ENCODE measurements around the gene STYX. TPM values are rescaled to one million over a fixed set of nuclear protein-coding genes. Genes with fewer than 3 reads are reported as not detected.
A peak's percentile ranks its signal among the peaks of the same experiment; 100 is the strongest.

The STYX gene, protein sequence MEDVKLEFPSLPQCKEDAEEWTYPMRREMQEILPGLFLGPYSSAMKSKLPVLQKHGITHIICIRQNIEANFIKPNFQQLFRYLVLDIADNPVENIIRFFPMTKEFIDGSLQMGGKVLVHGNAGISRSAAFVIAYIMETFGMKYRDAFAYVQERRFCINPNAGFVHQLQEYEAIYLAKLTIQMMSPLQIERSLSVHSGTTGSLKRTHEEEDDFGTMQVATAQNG
- 10 to 100 TPM; 15.6 to 17.1 (median 16.9) TPM for polyA plus RNA-seq (ENCODE audit: insufficient read length in 3 of 3)

DNA sequence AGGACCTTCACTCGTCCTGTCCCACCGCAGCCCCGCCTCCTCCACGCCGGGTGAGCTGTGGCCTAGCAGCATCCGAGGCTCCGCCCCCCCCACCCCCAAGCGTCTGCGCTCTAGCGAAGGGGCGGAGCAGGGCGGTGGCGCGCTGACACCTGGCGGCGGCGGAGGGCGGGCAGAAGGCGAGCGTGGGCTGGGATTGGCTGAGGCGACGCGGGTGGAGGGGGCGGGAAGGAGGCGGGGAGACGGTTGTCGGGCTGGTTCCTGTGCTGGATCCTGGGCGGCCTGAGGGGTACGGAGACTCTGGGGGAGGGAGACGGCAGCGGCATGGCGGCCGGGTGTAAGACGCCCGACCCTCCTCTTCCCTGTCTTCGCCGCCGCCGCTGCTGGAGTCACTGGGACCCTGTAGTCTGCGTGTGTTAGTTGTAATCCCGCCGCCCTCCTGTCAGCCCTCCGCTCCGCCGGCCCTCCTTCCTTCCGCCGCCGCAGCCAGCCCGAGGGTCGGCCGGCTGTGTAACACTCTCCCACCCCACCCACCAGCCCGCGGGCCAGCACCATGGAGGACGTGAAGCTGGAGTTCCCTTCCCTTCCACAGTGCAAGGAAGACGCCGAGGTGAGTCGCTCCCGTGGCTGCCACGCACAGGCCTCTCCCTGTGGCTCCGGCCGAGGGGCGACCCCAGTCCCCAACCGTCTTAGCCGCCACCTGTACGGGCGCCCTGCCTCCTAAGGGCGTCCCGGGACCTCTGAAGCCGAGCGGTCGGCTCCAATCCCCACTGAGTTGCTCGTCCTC, at the start of gene STYX:
TSS of gene STYX (plus strand) at position 242 of the 784 bp plus-strand sequence. CDS start at position 551, 309 bp downstream.
- DNase-seq (ENCODE audit: low read depth in 3 of 3, low spot score in 2 of 3), result peak; percentile 93 to 96 (median 94)

DNA sequence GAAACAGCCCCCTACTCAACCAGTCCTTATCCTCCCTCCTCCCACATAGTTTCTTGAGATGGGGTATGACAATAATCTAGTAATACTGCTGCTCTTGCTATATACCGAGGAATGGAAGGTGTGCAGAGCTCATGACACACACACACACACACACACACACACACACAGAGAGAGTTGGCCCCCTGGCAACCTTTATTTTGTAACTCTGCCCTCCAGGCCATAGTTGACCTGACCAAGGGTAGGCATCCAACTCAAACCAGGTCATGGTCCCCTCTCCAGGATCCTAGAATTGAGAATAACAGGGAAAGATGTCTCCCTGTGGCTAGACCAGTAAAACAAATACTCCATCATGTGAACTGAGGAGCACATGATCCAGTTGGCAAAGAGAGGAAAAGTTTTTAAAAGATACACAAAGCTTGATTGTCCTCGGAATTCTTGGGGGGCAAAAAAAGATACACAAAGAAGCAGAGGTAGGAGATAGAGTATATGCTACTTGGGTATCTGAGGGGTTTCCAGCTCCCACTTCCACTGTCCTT, 45.9 kb upstream of the STYX start:
- DNase-seq (ENCODE audit: low read depth in 3 of 3, low spot score in 2 of 3), result no peak

DNA sequence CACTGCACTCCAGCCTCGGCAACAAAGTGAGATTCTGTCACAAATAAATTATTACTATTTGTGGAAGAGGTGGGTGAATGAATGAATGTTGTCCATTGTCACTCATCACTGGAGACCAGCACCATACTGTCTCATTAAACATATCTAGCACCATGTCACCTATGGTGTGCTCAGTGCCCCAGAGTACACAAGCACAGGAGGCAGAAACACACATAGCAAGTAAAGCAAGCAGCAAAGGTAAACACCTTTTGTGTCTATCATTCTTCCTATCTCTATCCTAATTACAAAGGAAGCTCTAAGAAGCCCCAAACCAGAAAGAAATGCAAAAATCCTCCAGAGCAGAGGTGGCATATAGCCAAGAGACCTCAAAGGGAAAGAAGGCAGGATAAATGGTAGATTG, 43.8 kb upstream of the STYX start:
- no peak for DNase-seq (ENCODE audit: low read depth in 3 of 3, low spot score in 2 of 3)

DNA sequence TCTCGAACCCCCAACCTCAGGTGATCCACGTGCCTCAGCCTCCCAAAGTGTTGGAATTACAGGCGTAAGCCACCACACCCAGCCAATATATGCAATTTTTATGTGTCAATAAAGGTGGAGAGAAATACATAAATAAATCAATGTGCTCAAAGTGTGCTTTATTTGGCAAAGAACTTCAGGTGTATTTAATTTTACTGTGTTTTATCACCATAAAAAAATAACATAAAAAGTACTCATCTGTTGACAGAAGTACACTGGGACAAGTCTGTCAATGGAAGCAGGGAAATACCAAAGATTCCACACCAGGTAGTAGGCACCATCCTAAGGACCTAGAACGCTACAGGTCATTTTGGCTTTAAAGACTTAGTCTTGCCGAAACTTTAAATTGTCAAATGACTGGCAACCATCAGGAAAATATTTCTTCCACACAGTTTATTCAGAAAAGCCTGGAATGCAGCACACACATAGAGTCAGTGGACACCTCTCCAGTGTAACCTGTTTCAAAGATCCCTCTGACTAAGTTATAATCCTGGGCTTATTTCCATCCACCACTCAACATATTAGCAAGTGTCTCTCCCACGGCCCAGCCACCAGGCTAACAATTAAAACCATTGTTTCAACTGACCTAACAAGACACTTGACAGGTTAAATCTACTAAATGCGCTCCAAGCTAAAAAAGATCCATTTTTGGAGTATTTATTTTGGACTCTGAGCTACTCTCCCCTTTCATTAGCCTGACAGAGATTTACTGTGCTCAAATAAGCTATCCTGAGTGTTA, 38.8 kb upstream of the STYX start:
- DNase-seq (ENCODE audit: low read depth in 3 of 3, low spot score in 2 of 3), result no peak

DNA sequence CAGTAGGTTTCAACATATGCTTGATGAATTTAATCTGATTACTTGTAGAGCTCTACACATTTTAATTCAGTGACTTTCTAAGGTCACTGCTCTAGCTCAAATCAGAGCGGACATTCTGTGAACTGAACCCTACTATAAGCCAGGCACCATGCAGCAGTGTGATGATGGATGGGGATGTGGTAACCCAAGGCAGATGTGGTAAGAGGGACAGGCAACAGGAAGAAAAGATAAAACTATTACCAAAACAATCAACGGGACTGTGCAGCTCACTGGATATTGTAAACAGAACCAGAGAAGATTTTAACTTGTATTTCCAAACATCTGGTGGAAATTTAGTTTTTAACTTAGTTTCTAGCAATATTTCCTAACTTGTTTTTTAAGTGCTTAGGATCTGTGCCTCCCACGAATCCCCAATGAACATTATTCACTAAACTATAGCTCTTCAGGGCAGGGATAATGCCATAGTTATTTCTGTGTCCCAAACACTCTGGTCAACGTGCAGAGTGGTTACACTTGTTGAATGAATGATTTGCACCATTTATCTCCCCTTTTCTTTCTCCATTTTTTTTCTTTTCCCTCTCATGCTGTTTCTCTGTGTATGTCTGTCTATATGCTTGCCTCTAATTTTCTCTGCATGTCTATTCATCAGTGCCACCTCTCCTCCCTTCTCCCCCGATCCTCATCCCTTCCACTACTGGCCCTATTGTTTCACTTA, 37.6 kb upstream of the STYX start:
- no peak for DNase-seq (ENCODE audit: low read depth in 3 of 3, low spot score in 2 of 3)

DNA sequence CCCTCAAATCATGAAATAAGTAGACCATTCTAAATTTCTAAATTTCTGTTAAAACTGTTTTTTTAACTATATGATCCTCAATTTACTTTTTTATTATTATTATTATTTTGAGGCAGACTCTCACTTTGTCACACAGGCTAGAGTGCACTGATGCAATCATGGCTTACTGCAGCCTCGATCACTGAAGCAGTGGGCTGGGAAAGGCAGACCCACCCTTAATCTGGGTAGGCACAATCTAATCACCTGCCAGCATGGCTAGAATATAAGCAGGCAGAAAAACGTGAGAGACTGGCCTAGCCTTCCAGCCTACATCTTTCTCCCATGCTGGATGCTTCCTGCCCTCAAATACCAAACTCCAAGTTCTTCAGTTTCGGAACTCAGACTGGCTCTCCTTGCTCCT, 36.9 kb upstream of the STYX start:
- DNase-seq (ENCODE audit: low read depth in 3 of 3, low spot score in 2 of 3), result no peak

DNA sequence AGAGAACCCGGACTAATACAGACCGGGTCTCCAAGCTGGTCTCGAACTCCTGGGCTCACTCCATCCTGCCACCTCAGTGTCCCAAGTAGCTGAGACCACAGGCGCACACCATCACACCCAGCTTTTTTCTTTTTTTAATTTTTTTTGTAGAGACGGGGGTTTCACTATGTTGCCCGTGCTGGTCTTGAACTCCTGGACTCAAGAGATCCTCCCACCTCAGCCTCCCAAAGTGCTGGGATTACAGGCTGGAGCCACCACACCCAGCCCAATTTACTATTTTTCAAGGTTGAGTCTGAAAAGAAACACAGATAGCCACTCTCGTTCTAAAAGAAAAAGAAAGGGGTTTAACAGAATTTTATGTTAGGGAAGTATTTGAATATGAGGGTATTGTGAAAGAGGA, 36.4 kb upstream of the STYX start:
- DNase-seq (ENCODE audit: low read depth in 3 of 3, low spot score in 2 of 3), result no peak

DNA sequence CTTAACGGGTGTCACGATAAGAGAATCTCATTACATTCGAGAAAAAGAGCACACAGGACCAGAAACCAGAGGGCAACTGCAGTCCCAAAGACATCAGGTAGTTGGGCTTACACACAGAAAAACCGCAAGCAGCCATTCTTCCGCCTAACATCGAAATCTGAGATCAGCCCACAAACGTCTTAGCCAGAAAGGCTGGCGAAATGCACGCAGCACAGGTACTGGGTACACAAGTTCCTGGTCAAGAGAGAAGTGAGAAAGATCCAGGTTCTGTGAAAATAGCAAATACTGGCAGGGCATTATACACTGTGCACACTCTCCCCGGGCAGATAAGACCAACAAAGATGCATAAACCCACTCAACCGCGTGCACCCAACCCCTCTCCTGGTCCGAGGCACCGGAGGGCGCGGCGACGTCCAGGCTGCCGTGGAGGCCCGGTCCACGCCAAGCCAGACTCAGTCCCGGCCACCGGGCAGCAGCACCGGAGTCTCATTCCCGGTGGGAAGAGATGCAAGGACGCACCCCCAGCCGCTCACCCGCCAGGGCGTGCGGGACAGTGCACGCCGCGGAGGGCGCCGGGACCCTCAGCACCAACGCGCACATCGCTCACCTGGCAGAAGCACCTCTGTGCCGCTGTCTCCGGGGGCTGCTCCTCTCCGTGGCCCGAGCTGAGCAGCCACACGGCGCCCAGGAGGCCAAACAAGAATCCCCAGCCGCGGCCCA, 35.0 kb upstream of the STYX start:
- DNase-seq (ENCODE audit: low read depth in 3 of 3, low spot score in 2 of 3), result peak in 2 of 3 donors; percentile 33 to 36

DNA sequence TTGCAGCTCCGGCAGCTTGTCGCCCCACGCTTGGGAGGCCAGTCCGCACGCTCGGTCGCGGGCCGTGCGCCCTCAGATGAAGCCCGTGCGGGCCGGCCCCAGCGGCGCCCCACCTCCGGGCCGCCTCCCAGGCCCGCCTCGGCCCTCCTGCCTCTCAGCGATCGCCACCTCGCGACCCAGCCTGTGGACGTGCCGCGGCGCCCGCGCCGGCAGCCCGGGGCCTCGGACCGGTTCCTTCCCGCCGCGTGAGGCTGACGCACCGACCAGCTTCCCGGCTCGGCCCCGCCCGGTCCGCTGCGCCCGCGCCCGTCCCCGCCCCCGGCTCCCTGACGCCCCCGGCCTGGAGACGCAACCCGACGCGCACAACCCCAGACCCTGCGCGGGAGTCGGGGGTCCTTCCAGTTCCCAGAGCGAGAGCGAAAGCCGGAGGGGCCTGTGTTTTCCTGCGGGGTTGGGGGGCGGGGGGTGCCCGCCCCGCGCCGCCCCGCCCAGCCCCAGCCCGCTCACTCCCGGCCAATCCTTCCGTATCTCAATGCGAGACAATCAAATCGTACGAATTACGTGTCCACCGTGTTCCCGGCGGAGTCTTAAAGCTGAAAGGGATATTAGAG, 34.4 kb upstream of the STYX start, which contains the start of gene ERO1A:
TSS of gene ERO1A (minus strand) at position 78 of the 611 bp plus-strand sequence. CDS start at position 1, 77 bp downstream.
- DNase-seq (ENCODE audit: low read depth in 3 of 3, low spot score in 2 of 3), result peak in 2 of 3 donors; percentile 49 to 52

DNA sequence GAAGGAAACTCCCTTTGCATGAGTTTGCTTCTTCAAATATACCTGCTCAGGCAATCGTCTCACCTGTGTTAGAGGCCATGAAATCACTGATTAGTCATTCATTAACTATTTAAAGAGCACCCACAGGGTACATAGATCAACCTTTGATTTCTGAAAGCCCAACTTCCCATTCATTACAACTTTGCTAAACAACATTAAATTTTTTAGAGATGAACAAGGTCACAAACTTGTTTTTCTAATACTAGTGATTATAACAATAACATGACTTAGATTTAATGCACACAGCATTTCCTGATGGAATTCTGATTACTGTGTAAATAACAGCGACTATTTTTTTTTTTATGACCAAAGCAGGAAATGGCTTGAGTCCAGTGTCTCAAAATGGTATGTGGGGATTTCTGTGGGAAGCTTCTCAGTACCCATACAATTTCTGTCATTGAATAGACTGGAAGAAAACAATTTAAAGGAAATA, 29.2 kb upstream of the STYX start:
- no peak for DNase-seq (ENCODE audit: low read depth in 3 of 3, low spot score in 2 of 3)

DNA sequence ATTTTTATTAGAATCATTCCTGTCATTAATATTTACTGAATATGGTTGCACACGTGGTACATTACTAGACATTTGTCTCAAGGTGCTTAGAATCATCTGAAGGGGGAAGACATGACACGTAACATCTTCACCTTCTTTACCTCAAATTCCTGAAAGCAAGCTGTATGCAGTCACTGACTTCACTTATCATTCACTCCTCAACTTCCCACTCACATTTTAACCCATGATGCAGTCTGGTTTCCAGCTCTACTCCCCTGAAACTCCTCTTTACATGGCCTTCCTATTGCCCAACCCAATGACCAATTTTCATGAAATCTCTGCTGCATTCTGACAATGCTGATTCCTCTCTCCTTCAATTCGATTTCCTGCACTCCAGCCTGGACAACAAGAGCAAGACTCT, 28.7 kb upstream of the STYX start:
- no peak for DNase-seq (ENCODE audit: low read depth in 3 of 3, low spot score in 2 of 3)

DNA sequence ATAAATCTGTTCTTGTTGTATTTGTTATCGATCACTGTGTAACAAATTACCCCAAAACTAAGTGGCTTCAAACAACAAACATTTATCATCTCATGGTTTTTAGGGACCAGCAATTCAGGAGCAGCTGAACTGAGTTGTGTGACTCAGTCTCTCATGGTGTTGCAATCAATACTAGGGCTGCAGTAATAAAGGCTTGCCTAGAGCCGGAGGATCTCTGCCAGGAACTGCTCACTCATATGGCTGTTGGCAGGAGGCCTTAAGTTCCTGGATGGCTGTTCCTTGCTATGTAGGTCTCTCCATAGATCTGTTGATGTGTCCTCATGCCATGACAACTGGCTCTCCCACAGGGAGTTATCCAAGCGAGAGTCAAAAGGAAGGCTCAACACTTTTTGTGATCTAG, 26.7 kb upstream of the STYX start:
- DNase-seq (ENCODE audit: low read depth in 3 of 3, low spot score in 2 of 3), result no peak

DNA sequence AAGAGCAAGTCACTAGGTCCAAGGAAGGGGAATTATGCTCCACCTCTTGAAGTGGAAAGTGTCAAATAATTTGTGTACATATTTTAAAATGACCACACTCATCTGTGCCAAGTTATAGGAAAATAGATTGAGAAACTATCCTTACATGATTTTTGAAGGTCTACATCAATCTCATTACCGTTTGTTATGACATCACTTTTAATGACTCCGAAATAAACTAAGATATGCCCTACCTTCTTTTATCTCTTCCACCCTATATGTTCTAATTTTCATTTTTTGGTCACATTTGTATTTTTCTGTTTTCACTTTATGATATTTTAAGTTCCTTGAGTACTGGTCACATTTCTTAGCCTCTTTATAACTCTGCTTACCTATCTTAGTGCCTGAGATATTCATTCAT, 26.3 kb upstream of the STYX start:
- DNase-seq (ENCODE audit: low read depth in 3 of 3, low spot score in 2 of 3), result no peak

DNA sequence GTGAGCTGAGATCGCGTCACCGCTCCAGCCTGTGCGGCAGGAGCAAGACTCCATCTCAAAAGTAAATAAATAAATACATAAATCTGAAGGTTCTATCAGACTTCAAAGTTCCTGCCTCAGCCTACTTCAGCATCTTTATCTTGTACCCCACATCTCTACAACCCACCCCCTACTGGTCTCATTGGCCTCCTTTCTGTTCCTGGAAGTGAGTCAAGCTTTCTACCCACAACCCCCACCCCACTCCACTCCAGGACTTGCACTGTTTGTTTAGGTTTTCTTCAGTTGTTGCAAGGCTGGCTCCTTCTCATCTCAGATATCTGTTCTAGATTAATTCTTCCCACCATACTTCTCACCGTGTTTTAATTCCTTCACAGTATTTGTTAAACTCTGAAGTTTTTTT, 23.7 kb upstream of the STYX start:
- no peak for DNase-seq (ENCODE audit: low read depth in 3 of 3, low spot score in 2 of 3)

DNA sequence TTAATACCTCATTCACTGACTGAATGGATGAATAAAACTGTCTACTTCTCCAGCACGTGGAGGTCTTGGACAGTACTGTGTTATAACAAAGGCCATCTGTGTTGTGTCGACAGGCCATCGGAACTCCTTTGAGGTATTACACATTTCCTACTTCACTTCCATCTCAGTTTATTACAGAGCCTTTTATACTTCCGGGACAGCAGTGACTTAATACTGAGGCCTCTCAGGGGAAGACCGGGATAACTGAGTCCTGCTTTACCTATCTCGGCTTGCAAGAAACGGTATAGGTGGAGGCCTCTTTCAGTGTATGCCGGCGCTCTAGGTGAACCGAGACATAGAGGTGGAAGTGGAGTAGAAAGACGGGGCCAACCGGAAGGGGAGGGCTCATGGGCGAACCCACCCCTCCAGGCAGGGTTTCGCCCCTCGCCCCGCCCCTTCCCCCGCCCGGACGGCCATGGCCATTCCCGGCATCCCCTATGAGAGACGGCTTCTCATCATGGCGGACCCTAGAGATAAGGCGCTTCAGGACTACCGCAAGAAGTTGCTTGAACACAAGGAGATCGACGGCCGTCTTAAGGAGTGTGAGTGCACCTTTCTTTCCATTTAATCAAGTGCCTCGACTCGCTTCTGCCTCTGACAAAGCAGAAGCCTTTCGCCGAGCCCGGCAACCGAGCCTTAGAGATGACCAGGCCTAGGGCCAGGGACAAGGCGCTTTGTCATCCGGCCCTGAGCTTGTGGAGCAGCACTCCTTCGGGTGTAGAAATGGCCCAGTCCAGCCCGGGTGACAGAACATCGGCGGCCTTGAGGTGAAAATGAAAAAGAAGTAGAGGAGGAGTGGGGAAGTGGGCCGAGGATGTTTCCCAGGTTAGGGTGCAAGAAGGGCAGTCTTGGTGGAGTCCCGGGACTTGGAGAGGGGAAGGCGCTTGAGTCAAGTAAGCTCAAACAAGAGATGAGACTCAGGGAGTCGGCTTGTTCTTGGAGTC, 23.0 kb upstream of the STYX start, which contains the start of gene PSMC6:
TSS of gene PSMC6 (plus strand) at position 477 of the 983 bp plus-strand sequence. CDS start at position 497, 20 bp downstream.
- peak in 2 of 3 donors; percentile 85 to 86 for DNase-seq (ENCODE audit: low read depth in 3 of 3, low spot score in 2 of 3)

DNA sequence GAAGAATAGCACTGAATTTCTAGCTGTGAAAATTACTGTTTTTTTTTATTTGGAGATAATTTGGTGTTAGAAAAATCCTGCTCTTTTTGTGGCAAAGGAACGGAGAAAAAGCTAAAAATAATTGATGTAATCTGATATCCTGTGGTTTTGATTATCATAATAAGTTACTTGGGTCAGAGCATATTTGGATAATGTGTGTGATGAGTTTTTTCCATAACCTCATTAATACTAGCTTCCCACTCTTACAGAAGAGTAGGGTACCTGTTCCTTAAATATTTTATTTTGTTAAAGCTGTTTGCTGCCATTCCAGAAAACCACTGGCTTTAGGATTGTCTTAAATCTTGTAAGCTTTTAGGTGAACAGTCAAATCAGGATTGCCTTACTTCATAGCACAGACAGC, 18.3 kb upstream of the STYX start:
- no peak for DNase-seq (ENCODE audit: low read depth in 3 of 3, low spot score in 2 of 3)

DNA sequence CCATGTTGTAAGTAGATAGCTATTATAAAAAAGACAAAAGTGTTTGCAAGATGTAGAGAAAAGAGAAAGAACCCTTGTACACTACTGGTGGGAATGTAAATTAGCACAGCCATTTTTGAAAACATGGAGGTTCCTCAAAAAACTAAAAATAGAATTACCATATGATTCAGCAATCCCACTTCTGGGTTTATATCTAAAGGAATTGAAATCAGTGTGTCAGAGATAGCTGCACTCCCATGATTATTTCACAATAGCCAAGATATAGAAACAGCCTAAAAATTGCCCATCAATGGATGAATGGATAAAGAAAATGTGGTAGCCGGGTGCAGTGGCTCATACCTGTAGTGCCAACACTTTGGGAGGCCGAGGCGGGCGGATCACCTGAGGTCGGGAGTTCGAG, 13.8 kb upstream of the STYX start:
- no peak for DNase-seq (ENCODE audit: low read depth in 3 of 3, low spot score in 2 of 3)

Data from right renal cortex interstitium (tissue), 3 donors.